HEK293T (cell line): ENCODE results near the gene ST6GAL2.

ENCODE experiments used
- ARNT ChIP-seq: fragments of 450-650 bp; IDR thresholded peaks from 2 replicates; pipeline ENCODE4 v1.6.1; 2017; ENCODE audit warnings: mild to moderate bottlenecking
- BHLHE40 ChIP-seq: fragments of 450-650 bp; IDR thresholded peaks from 2 replicates; pipeline ENCODE4 v1.6.1; 2016; ENCODE audit warnings: mild to moderate bottlenecking, moderate library complexity, borderline replicate concordance
- CTBP1 ChIP-seq: fragments of 450-650 bp; IDR thresholded peaks from 2 replicates; pipeline ENCODE4 v1.6.1; 2016; ENCODE audit warnings: borderline replicate concordance
- ELF4 ChIP-seq: fragments of 450-650 bp; IDR thresholded peaks from 2 replicates; pipeline ENCODE4 v1.6.1; 2017; ENCODE audit warnings: antibody characterized with exemption
- FOXA1 ChIP-seq: fragments of 450-650 bp; IDR thresholded peaks from 2 replicates; pipeline ENCODE4 v1.6.1; 2016; ENCODE audit warnings: mild to moderate bottlenecking
- FOXM1 ChIP-seq: fragments of 450-650 bp; IDR thresholded peaks from 2 replicates; pipeline ENCODE4 v1.6.1; 2017; ENCODE audit warnings: mild to moderate bottlenecking, borderline replicate concordance
- L3MBTL2 ChIP-seq: fragments of 450-650 bp; conservative IDR thresholded peaks from 2 replicates; pipeline ENCODE4 v1.6.1; 2016; ENCODE audit warnings: mild to moderate bottlenecking
- NFRKB ChIP-seq: fragments of 450-650 bp; IDR thresholded peaks from 2 replicates; pipeline ENCODE4 v1.6.1; 2016; ENCODE audit warnings: mild to moderate bottlenecking, moderate library complexity
- SP1 ChIP-seq: fragments of 450-650 bp; IDR thresholded peaks from 2 replicates; pipeline ENCODE4 v1.6.1; 2017
- SUZ12 ChIP-seq: fragments of 450-650 bp; IDR thresholded peaks from 2 replicates; pipeline ENCODE4 v1.6.1; 2016; ENCODE audit warnings: mild to moderate bottlenecking
- ZNF384 ChIP-seq: fragments of 450-650 bp; IDR thresholded peaks from 2 replicates; pipeline ENCODE4 v1.6.1; 2016

GRCh38 chr2:106868275-106868674 lies 17.7 kb downstream of the ST6GAL2 start:
- TF ChIP-seq L3MBTL2 (no peak), SP1 (no peak), NFRKB (no peak), BHLHE40 (no peak), SUZ12 (no peak), FOXA1 (no peak), ARNT (no peak), ZNF384 (no peak), ELF4 (no peak), FOXM1 (no peak), CTBP1 (no peak)
